Measurements from ENCODE around the gene DMRT2.

DMRT2 gene

DNA sequence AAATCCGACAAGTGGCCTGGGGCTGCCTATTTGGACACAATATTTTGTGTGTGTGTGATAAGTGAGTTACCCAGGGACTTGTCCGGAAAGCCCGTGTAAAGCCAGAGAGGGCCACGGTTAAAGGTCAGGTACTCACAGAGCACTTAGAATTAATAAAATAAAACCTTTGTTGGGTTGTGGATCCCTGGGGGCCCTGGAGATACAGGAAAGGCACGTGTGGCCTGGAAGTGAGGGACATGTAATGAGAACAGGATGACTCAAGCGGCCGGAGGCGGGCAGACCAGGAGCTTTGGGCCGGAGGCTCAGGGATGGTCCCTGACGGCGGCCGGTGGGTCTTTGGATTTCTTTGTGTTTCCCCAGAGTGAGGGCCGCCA lies 1.0 kb downstream of the DMRT2 start:
- no peak for DNase-seq (ENCODE audit: low read depth in 2 of 2)
- TF ChIP-seq, protein P1, sequence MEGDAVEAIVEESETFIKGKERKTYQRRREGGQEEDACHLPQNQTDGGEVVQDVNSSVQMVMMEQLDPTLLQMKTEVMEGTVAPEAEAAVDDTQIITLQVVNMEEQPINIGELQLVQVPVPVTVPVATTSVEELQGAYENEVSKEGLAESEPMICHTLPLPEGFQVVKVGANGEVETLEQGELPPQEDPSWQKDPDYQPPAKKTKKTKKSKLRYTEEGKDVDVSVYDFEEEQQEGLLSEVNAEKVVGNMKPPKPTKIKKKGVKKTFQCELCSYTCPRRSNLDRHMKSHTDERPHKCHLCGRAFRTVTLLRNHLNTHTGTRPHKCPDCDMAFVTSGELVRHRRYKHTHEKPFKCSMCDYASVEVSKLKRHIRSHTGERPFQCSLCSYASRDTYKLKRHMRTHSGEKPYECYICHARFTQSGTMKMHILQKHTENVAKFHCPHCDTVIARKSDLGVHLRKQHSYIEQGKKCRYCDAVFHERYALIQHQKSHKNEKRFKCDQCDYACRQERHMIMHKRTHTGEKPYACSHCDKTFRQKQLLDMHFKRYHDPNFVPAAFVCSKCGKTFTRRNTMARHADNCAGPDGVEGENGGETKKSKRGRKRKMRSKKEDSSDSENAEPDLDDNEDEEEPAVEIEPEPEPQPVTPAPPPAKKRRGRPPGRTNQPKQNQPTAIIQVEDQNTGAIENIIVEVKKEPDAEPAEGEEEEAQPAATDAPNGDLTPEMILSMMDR (IDR thresholded peaks at IDR 0.05; ENCODE audit: low read depth, low read length): no peak
- H3K4me3 ChIP-seq (replicated peaks in 1 of 2; ENCODE audit: low read depth in 2 of 2, low read length in 2 of 2): no peak overlapping the region

GRCh38 chr9:1051584-1052275 lies 1.6 kb downstream of the DMRT2 start:
- TF ChIP-seq, protein P1 (IDR thresholded peaks at IDR 0.05; ENCODE audit: low read depth, low read length): no peak
- DNase-seq (ENCODE audit: low read depth in 2 of 2): no peak
- H3K4me3 ChIP-seq (replicated peaks in 1 of 2; ENCODE audit: low read depth in 2 of 2, low read length in 2 of 2): no peak overlapping the region

DNA sequence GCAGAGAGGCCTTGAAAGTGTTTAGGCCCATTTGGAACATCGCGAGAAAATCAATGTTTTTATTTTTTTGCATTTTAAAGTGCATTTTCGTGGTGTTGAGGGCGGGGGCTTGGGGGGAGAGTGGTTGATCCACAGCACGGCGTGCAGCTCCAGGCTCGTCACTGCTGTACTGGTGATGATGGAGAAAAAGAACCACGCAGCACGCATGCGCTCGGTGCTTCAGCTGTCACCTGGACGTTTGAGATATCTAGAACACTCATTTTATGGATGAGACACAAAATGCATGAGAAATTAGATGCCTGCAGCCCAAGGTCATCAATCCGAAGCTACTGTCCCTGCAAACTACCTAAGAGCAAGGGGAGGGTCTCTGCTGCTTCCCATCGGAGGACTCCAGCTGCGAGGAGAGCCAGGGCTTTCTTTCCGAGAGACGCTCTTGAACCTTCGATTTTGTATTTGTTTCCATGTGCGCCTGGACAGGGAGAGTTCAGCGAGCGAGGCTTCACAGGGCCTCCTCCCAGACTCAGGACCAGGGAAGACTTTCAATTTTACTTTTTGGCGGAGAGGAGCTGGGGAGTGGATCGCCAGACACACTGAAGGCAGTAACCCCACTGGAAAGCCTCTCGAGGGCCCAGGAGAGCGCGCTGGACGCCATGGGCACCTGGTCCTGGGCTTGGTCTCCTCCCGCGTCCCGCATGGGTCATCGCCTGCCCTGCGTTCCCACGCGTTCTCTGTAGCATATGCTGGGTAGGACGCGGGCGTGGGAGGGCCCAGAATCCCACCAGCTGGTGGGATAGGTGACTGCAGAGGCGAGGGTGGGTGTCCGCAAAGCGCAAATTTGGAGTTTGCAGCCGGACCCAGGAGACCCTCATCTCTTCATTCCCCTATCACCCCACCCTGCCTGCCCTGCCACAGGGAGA lies 2.5 kb downstream of the DMRT2 start:
- no peak overlapping the region for H3K4me3 ChIP-seq (replicated peaks in 1 of 2; ENCODE audit: low read depth in 2 of 2, low read length in 2 of 2)
- no peak for DNase-seq (ENCODE audit: low read depth in 2 of 2)
- TF ChIP-seq, protein P1 (IDR thresholded peaks at IDR 0.05; ENCODE audit: low read depth, low read length): no peak

GRCh38 chr9:1053282-1053621 lies 3.1 kb downstream of the DMRT2 start:
- H3K4me3 ChIP-seq (replicated peaks in 1 of 2; ENCODE audit: low read depth in 2 of 2, low read length in 2 of 2): no peak overlapping the region
- no peak for DNase-seq (ENCODE audit: low read depth in 2 of 2)
- TF ChIP-seq, protein P1 (IDR thresholded peaks at IDR 0.05; ENCODE audit: low read depth, low read length): no peak

DNA sequence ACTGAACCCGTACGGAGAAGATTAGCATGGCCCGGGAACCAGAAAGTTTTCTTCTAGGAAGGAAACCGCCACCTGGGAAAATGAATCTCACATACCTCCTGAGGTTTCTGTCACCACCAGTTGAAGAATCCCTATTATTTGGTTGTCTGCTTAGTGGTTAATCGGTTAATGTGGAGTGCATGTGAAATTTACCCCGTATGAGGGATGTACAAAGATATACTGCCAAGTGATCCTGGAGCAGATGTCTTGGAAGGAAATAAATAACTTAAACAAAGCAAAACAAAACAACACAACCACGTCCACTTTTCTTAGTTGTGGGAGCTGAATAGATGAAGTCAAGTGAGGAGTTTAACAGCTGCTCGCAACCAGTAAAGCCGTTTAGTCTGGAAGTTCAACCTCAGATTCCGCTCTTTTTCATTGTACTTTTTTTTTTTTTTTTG lies 3.8 kb downstream of the DMRT2 start:
- H3K4me3 ChIP-seq (replicated peaks in 1 of 2; ENCODE audit: low read depth in 2 of 2, low read length in 2 of 2): no peak overlapping the region
- TF ChIP-seq, protein P1 (IDR thresholded peaks at IDR 0.05; ENCODE audit: low read depth, low read length): no peak
- no peak for DNase-seq (ENCODE audit: low read depth in 2 of 2)

DNA sequence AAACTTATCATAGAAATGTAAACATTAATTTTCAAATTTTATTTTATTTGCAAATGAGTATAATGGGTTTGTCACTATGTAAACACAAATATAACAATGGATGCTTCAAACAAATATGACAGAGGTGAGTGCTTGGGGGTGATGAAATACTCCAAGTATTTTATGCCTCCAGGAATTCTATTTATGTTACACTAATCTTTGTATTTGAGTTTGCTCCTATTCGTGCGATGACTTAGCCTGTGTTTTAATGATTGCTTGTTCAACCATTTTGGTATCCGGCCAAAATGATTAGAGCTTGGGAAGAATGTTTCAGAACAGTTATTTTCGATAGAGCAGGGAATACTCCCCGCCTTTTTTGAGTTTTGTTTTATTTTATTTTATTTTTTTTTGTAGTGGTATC lies 5.0 kb downstream of the DMRT2 start:
- no peak overlapping the region for H3K4me3 ChIP-seq (replicated peaks in 1 of 2; ENCODE audit: low read depth in 2 of 2, low read length in 2 of 2)
- DNase-seq (ENCODE audit: low read depth in 2 of 2): no peak
- TF ChIP-seq, protein P1 (IDR thresholded peaks at IDR 0.05; ENCODE audit: low read depth, low read length): no peak

Data from cardiac fibroblast (primary cell).